Esophagus squamous epithelium (tissue), 4 donors: ENCODE results near the gene PHKG2.

Source experiments
- CTCF ChIP-seq, 6 experiments: fragments of 450-650 bp in 4 of 6; fragments of 200-600 bp in 2 of 6; sonication (generic) in 2 of 6; IDR thresholded peaks; one replicate each; pipeline ENCODE4 v1.5.1; 2016 to 2019; ENCODE audit warnings: antibody characterized with exemption in 6 of 6, mild to moderate bottlenecking in 4 of 6, moderate library complexity in 4 of 6
- POLR2A ChIP-seq, 4 donors: fragments of 450-650 bp; IDR thresholded peaks; one replicate each; pipeline ENCODE4 v1.6.1; 2017; ENCODE audit warnings: antibody characterized with exemption in 4 of 4, mild to moderate bottlenecking in 4 of 4, moderate library complexity in 3 of 4

- TF ChIP-seq CTCF (IDR thresholded peaks at IDR 0.05) (no peak), POLR2A (IDR thresholded peaks at IDR 0.05) (no peak)
Measured at GRCh38 chr16:30760577-30761426, 12.6 kb downstream of the PHKG2 start.
